GM10847 (cell line): ENCODE results near the gene NT5DC4.

Source experiments
- POLR2A ChIP-seq: IDR thresholded peaks from 2 replicates; pipeline ENCODE4 v1.6.1; 2011; ENCODE audit not compliant: insufficient read length; ENCODE audit errors: extremely low read depth

The NT5DC4 gene

DNA sequence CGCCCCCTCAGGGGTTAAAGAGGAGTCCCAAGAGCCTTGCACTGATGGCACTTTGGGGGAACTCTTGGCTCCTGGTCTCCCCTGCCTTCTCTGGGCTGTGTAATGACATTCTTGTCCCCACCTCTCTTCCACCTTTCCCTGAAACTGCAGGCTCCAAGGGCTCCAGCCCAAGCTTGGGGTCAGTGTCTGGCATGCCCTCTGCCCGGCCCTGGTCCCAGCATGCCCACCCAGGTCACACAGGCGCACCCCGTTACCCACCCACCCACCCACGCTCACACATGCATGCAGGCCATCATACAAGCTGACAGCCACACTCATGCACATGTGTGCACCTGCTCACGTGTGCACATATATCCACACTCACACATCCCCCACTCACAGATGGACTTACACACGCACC lies 6.9 kb upstream of the NT5DC4 start:
- no peak for TF ChIP-seq POLR2A

DNA sequence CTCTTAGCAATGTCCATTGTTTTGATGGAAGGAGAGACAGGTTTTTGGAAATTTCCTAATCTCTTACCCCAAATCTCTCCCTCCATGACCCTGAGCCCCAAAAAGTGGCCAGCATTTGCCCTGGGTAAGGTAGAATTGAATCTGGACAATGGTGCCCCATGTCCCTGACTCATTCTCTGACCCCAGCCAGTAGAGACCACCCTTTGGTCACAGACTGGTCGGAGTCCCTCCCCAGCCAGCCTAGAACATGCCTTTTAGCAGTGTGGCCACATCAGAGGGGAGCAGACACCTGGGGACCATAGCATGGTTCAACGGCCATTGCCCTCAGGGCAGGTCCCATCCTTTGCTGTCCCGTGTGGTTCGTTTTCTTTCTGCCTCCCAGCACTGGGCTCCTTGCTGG lies 6.5 kb upstream of the NT5DC4 start:
- TF ChIP-seq POLR2A, result no peak

DNA sequence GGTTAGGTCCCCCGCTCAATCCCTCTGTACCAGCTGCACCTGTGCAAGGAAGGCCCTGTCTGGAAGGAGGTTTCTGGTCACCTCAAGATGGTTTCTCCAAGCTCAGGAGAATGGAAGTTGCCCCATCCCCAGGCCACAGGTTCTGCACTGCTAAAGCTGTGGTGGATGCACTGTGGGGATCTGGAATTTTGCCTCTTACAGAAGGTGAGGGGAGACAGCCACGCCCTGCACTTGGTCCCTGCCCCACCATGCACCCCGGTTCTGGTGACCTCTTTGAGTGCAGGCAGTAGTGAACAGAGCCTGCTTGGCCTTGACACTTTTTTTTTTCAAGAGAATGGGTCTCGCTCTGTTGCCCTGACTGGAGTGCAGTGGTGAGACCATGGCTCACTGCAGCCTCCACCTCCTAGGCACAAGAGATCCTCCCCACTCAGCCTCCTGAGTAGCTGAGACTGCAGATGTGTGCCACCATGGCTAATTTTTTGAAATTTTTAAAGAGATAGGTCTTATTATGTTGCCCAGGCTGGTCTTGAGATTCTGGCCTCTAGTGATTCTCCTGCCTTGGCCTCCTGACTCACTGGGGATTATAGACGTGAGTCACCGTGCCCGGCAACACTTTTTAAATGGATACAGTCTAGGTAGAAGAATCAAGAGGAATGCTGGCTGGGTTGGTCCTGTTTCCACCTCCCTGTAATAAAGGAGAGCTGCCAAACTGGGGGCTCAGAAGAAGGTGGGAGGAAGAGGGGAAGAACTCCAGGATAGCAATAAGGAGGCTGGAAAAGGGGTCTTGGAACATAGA lies 5.8 kb upstream of the NT5DC4 start:
- no peak for TF ChIP-seq POLR2A

DNA sequence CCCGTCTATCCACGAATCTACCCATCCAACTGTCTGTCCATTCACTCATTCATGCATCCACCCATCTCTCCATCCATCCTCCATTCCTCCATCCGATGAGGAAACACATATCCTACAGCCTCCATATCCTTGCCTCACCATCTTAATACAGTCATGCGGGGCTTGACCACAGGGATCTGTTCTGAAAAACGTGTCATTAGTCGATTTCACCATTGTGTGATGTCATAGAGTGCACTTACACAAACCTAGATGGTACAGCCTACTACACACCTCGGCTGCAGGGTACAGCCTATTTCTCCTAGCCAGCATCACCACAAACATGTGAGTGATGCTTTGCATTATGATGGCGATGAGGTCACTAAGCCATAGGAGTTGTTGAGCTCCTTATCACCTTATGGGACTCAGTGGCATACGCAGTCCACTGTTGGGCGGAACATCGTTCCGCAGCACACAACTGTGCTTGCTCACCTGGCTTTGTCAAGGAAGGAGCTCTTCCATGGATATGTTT lies 1.9 kb upstream of the NT5DC4 start:
- no peak for TF ChIP-seq POLR2A

DNA sequence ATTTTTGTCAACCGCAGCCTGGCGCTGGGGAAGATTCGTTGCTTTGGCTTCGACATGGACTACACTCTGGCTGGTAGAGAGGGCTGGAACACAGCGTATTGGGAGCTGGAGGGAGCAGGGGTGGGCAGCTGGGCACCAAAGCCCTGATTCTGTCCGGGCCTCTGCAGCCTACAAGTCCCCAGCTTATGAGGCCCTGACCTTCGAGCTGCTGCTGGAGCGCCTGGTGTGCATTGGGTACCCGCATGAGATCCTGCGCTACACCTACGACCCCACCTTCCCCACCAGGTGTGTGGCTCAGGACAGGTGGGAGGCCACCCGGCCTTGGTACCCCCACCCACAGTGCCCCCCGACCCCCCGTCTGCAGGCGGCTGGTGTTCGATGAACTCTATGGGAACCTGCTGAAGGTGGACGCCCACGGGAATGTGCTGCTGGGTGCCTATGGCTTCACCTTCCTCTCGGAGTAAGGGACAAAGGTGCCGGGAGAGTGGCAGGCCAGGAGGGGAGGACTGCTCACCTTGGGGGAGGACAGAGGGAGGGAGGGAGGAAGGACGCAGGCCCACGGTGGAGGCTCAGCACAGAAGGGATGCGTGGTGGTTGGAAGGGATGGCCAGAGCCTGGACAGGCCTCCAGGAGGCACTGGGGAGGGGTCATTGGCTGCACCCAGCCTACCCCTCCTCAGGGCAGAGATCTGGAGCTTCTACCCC lies 1.2 kb downstream of the NT5DC4 start:
- no peak for TF ChIP-seq POLR2A

DNA sequence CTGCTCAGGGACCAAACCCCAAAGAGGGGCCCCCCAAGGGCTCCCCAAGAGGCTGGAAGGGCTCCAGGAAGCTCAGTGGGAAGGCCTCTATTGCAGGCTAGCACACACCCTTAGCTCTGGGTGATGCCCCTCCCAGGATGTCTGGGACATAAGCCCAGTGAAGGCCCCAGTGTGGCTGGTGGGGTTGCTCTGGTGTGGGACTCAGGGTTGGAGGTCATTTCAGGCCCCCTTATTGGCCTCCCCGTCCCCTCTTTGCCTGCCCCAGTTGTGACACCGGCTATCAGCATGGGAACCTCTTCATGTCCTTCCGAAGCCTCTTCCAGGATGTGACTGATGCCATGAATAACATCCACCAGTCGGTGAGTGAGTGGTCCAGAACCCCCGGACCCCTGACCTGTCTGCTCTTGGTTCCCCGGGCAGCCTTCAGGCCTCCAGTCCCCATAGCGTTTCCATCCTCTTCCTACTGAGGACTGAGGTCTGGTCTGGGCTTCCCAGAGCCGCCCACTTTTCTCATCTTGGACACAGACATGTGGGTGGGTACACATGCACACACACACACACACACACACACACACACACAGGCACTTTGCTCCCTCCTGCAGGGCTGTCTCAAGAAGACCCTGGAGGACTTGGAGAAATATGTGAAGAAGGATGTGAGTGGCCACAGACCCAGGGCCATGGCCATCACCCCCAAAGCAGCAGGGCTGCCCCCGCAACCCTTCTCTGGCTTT lies 2.2 kb downstream of the NT5DC4 start:
- no peak for TF ChIP-seq POLR2A

DNA sequence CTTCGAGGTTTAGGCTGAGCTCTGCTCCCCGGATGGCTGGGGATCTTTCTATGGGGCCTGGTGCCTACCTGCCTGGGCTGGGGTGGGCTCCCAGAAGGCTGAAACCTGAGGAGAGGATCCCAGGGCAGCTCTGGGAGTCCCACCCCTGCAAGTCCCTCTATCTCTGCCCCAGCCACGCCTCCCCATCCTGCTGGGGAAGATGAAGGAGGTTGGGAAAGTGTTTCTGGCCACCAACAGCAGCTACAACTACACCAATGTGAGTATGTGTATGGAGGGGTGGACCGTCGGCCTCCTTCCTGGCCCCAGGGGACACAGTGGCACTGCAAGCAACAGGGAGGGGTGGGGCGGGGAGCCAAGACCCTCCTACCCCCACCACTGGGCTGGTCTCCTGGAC lies 2.7 kb downstream of the NT5DC4 start:
- TF ChIP-seq POLR2A, result no peak

DNA sequence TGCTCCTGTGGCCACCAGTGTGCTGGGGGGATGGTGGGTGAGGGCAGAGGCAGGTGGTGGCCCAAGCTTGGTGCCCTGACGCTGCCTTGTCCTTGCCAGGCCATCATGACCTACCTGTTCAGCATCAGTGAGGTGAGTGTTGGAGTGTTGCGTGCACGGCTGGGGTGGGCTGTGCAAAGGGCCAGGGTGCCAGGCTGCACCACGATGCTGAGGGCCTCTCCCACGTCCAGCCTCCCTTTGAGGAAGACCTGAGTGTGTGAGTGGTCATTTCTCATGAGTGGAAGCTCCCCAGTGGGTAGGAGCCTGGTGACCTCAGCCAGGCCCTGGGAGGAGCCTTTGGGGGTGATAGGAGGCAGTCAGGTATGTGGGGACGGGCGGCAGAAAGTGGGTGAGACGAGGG lies 3.2 kb downstream of the NT5DC4 start:
- no peak for TF ChIP-seq POLR2A

DNA sequence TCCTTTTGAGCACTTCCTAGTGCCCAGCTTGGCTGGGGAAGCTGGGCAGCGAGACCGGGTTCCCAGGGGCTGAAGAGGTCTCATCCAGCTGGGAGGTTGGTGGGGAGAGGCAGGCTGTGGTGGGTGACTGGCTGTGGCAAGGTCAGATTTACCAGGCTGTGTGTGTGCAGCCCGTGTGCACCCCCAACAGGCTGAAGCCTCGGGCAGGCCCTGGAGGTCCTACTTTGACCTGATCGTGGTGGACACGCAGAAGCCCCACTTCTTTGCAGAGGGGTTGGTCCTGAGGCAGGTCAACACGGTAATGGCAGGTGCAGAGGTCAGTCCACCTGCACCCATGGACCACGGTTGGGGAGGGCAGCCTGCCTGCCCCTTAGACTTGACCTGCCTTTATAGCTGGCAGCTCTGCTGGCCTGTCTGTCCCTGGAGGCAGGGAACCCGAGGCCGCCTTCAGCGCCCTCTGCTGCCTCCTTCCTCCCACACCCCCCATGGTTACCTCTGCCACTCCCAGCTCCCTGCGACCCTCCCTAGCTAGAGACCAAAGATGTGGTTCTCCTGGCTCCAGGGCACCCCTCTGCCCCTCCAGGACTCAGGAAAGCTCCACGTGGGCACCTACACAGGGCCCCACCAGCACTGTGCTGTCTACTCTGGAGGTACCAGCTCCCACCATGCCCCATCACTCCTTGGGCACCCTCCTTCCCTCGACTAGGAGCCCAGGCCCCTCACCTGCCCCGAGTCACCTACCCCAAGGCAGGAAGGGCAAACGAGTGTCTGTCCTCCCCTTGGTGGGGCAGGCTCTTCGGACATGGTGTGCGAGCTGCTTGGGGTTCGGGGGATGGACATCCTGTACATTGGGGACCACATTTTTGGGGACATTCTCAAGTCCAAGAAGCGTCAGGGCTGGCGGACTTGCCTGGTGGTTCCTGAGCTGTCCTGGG lies 4.0 kb downstream of the NT5DC4 start:
- TF ChIP-seq POLR2A, result no peak

DNA sequence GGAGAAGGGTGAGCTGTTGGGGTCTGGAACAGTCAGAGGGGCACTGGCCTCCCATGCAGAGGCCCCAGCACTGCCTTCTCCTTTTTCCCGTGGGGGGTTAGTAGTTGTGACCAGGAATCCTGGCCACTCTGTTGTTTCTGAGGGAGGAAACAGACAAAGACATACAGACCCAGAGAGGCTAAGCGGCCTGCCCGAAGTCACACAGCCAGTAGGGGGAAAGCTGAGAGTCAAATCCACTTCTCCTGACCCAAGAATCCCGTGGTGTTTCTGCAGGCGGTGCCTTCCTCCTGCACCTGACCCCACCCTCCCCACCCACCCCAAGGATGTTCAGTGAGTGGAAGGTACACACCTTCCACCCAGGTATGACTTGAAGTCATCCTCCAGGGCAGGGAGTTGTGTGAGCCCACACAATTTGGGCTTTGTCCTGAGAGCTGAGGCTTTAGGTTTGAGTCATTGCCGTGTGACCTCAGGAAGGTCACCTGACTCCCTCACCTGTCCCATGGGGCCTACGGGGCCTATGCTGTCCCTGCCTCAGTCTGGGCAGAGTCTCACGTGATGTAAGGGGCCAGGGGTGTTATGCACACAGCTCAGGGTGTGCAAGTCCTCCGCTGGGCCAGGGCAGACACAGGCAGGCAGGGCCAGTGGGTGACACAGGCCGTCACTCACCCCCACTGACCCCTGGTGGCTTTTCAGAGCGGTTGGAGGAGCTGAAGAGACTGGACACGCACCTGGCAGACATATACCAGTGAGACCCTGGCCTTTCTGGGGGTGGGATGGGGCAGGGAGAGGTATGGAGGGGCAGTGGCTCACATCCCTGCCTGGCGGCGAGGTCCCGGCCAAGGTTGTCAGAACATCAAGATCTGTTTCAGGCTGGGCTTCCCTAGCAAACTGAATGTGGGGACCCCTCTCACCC lies 5.0 kb downstream of the NT5DC4 start:
- no peak for TF ChIP-seq POLR2A

DNA sequence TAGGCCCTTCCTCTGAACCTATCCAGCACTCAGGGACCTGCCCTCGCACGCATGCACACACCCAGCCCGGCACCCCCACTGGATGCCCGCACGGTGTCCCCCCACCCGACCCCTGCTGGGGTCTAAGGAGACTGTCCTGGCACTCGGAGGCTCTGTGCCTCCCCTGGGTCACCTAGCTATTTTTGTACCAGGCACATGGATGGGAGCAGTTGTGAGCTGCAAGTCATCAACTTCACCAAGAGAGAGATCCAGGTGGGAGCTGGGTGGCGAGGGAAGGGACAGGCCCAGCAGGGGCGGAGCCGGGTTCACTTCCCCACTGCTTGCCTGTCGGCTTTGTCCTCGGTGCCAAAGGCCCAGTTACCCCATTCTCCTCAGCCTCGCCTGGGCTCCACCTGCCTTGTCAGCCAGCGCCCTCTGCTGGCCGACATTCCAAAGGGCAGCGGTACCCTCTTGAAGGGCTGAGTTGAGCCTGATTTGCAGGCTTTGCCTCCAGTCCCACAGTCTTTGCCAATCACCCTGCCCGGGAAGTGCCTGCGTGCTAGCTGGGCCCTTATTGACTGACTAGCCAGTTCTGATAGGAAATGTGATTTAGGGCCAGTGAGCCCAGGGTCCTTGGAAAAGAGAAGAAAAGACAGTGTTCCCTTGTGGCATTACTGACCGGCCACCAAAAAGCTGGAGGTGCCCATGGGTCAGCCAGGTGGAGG lies 5.8 kb downstream of the NT5DC4 start:
- no peak for TF ChIP-seq POLR2A

DNA sequence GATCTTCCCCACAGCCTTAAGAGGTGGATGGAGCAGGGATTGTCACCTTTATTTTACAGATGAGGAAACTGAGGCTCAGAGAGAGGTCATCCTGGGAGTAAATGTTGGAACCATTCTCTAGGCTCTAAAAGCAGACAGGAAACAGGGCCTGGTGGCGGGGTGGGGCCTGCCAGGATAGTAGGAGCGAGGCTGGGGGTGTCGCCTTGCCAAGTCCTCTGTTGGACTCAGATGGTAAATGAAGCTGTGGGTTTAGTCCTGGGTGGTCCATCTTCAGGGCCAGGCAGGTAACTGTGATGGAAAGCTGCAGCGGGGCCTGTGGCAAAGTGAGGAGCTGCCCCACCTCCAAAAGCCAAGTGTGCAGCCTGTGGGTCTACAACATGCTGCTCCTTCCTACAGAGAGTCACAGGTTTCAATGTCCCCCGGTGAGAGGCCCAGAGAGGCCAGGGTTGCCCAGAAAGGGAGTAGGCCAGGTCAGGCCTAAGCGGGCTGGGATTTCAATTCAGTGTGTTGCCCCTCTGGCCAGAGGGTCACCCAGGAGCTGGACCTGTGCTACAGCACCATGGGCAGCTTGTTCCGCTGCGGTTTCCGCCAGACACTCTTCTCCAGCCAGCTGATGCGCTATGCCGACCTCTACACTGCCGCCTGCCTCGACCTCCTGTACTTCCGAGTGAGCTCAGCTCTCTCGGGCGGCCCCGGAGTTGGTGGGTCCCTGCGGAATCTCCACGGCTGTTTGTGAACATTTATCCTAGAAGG lies 6.6 kb downstream of the NT5DC4 start:
- TF ChIP-seq POLR2A, result no peak

DNA sequence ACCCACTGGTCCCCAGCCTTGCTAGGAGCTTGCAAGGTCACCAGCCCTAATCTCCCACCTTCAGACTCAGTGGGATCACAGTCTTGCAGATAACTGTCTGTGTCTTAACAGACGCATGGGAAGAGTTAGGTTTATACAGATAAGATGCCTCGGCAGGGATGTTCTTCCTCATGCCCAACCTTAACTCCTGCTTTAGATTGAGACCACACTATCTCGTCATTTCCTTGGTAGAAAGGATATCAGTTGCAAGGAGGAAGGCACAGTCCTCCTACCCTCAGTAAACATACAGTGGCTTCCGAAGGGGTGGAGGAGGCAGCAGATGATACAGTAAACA lies 7.2 kb downstream of the NT5DC4 start:
- TF ChIP-seq POLR2A, result no peak
